Measurements from ENCODE around the gene AFF3.
"Not testable (repeated sequence)": the region's sequence is repeated elsewhere in the genome, so short reads cannot be mapped to it uniquely, and the experiment has no call there.

AFF3 gene

GRCh38 chr2:100142393-100142792, at the start of gene AFF3:
Gene AFF3, minus strand, starts transcription at chr2:100142590. Its CDS starts 38,136 bp downstream, at chr2:100104454.
- DNase-seq (ENCODE audit: low read depth): no peak

GRCh38 chr2:100189387-100189786, 47.0 kb upstream of the AFF3 start:
- DNase-seq (ENCODE audit: low read depth): no peak

GRCh38 chr2:100188326-100188725, 45.9 kb upstream of the AFF3 start:
- DNase-seq (ENCODE audit: low read depth): no peak

GRCh38 chr2:100186126-100186525, 43.7 kb upstream of the AFF3 start:
- DNase-seq (ENCODE audit: low read depth): no peak

- DNase-seq (ENCODE audit: low read depth): no peak
Measured at GRCh38 chr2:100185516-100185915, 43.1 kb upstream of the AFF3 start.

- DNase-seq (ENCODE audit: low read depth): peak; percentile 69
Measured at GRCh38 chr2:100185105-100185504, 42.7 kb upstream of the AFF3 start.

- DNase-seq (ENCODE audit: low read depth): no peak
Measured at GRCh38 chr2:100184055-100184737, 41.8 kb upstream of the AFF3 start.

- DNase-seq (ENCODE audit: low read depth): no peak
Measured at GRCh38 chr2:100182494-100183361, 40.3 kb upstream of the AFF3 start.

- no peak for DNase-seq (ENCODE audit: low read depth)
Measured at GRCh38 chr2:100180503-100180902, 38.1 kb upstream of the AFF3 start.

- no peak for DNase-seq (ENCODE audit: low read depth)
Measured at GRCh38 chr2:100179806-100180205, 37.4 kb upstream of the AFF3 start.

- no peak for DNase-seq (ENCODE audit: low read depth)
Measured at GRCh38 chr2:100178864-100179263, 36.5 kb upstream of the AFF3 start.

- peak; percentile 81 for DNase-seq (ENCODE audit: low read depth)
Measured at GRCh38 chr2:100178085-100178788, 35.8 kb upstream of the AFF3 start.

GRCh38 chr2:100176925-100177324, 34.5 kb upstream of the AFF3 start:
- DNase-seq (ENCODE audit: low read depth): no peak

GRCh38 chr2:100174026-100174431, 31.6 kb upstream of the AFF3 start:
- no peak for DNase-seq (ENCODE audit: low read depth)

- DNase-seq (ENCODE audit: low read depth): no peak
Measured at GRCh38 chr2:100166701-100167100, 24.3 kb upstream of the AFF3 start.

- DNase-seq (ENCODE audit: low read depth): no peak
Measured at GRCh38 chr2:100163605-100164004, 21.2 kb upstream of the AFF3 start.

- no peak for DNase-seq (ENCODE audit: low read depth)
Measured at GRCh38 chr2:100161945-100162620, 19.7 kb upstream of the AFF3 start.

GRCh38 chr2:100160396-100160795, 18.0 kb upstream of the AFF3 start:
- DNase-seq (ENCODE audit: low read depth): no peak

GRCh38 chr2:100151832-100152231, 9.4 kb upstream of the AFF3 start:
- DNase-seq (ENCODE audit: low read depth): not testable (repeated sequence)

- no peak for DNase-seq (ENCODE audit: low read depth)
Measured at GRCh38 chr2:100151310-100151709, 8.9 kb upstream of the AFF3 start.

- no peak for DNase-seq (ENCODE audit: low read depth)
Measured at GRCh38 chr2:100148883-100149282, 6.5 kb upstream of the AFF3 start.

- no peak for DNase-seq (ENCODE audit: low read depth)
Measured at GRCh38 chr2:100146657-100146960, 4.2 kb upstream of the AFF3 start.

Measured in ELR (cell line).